Fibroblast of lung (primary cell): Measurements from ENCODE around the gene RASSF7.

Experiments
- CTCF ChIP-seq, 2 donors: IDR thresholded peaks in 1 of 2; conservative IDR thresholded peaks in 1 of 2; 1 replicate in 1 of 2; 2 replicates in 1 of 2; pipeline ENCODE4 v1.5.1; 2011 to 2012; ENCODE audit warnings: low read length in 2 of 2, control low read depth in 1 of 2, inconsistent platforms in 1 of 2, low read depth in 1 of 2, mild to moderate bottlenecking in 1 of 2
- EZH2 ChIP-seq: IDR thresholded peaks from 2 replicates; pipeline ENCODE4 v1.5.1; 2012; ENCODE audit warnings: low read length, control low read depth, mild to moderate bottlenecking; ENCODE audit errors: missing control alignments

- no peak for TF ChIP-seq CTCF (conservative IDR thresholded peaks at IDR 0.05 in 1 of 2, IDR thresholded peaks at IDR 0.05 in 1 of 2; ENCODE audit: low read depth in 1 of 2, low read length in 2 of 2)
- TF ChIP-seq EZH2 = peak; percentile 94
These were observed 4.7 kb upstream of the RASSF7 start for GRCh38 chr11:555780-556661.
